ENCODE results near the gene PCNX3.
"Not testable (repeated sequence)": the region's sequence is repeated elsewhere in the genome, so short reads cannot be mapped to it uniquely, and the experiment has no call there.

PCNX3 gene

GRCh38 chr11:65621460-65621859, 5.9 kb downstream of the PCNX3 start:
- DNase-seq: no peak

GRCh38 chr11:65622011-65622410, 6.4 kb downstream of the PCNX3 start:
- no peak for DNase-seq

- no peak for DNase-seq
Measured at GRCh38 chr11:65623177-65623576, 7.6 kb downstream of the PCNX3 start.

GRCh38 chr11:65623852-65624616, 8.5 kb downstream of the PCNX3 start:
- no peak for DNase-seq

GRCh38 chr11:65624931-65625627, 9.5 kb downstream of the PCNX3 start:
- no peak for DNase-seq

GRCh38 chr11:65625628-65626342, 10.2 kb downstream of the PCNX3 start:
- peak; percentile 47 for DNase-seq

GRCh38 chr11:65627202-65627601, 11.6 kb downstream of the PCNX3 start:
- DNase-seq: no peak

GRCh38 chr11:65629579-65629978, 14.0 kb downstream of the PCNX3 start:
- no peak for DNase-seq

GRCh38 chr11:65630215-65630614, 14.6 kb downstream of the PCNX3 start:
- DNase-seq: no peak

- no peak for DNase-seq
Measured at GRCh38 chr11:65633390-65634108, 18.0 kb downstream of the PCNX3 start.

GRCh38 chr11:65634109-65634436, 18.5 kb downstream of the PCNX3 start:
- DNase-seq: no peak

- DNase-seq: no peak
Measured at GRCh38 chr11:65634440-65634839, 18.9 kb downstream of the PCNX3 start.

- DNase-seq: no peak
Measured at GRCh38 chr11:65634905-65635731, 19.5 kb downstream of the PCNX3 start.

GRCh38 chr11:65636108-65637031, 20.8 kb downstream of the PCNX3 start:
- no peak for DNase-seq

- DNase-seq: no peak
Measured at GRCh38 chr11:65637032-65637557, 21.5 kb downstream of the PCNX3 start.

- DNase-seq: no peak
Measured at GRCh38 chr11:65637794-65638419, 22.3 kb downstream of the PCNX3 start, which contains the start of gene SIPA1. TSS of gene SIPA1 (plus strand) at chr11:65638101. CDS start at chr11:65640922, 2,821 bp downstream.

- not testable (repeated sequence) for DNase-seq
Measured at GRCh38 chr11:65639228-65639597, 23.6 kb downstream of the PCNX3 start.

- peak; percentile 55 for DNase-seq
Measured at GRCh38 chr11:65639623-65640482, 24.3 kb downstream of the PCNX3 start.
